MCF 10A (cell line): ENCODE results near the gene ZFP36L2. TPM values are rescaled to one million over a fixed set of nuclear protein-coding genes. Genes with fewer than 3 reads are reported as not detected.

Source experiments
- BruUV-seq: library from RNA; stranded (reverse); fragments of 400-500 nt; replicated peaks from 2 replicates; lab custom pipeline; 2021; lab: Mats Ljungman, UMichigan
- CTCF ChIA-PET: fragments of 300-600 bp; sonication (Branson Sonifier 250); formaldehyde crosslinking; extraction: SDS; loops from one replicate; lab custom pipeline; 2021; ENCODE audit warnings: antibody characterized with exemption, inconsistent platforms; lab: Yijun Ruan, JAX
- POLR2A ChIA-PET: fragments of 300-600, 350-650 bp; sonication (Branson Sonifier 250); formaldehyde crosslinking; extraction: SDS; loops from one replicate; lab custom pipeline; 2020; ENCODE audit warnings: antibody characterized with exemption, inconsistent platforms; lab: Yijun Ruan, JAX
- DNase-seq: peaks from one replicate; pipeline ENCODE4 v3.0.0-alpha.2; 2018; ENCODE audit not compliant: unreplicated experiment
- H3K27ac Mint-ChIP-seq: one replicate; pipeline ENCODE4 v1.8.0; 2022; ENCODE audit warnings: mild to moderate bottlenecking, low read depth, mixed read lengths; ENCODE audit not compliant: unreplicated experiment
- H3K27me3 Mint-ChIP-seq: one replicate; pipeline ENCODE4 v1.8.0; 2022; ENCODE audit warnings: mixed read lengths; ENCODE audit not compliant: insufficient read depth, unreplicated experiment
- H3K36me3 Mint-ChIP-seq: one replicate; pipeline ENCODE4 v1.8.0; 2022; ENCODE audit warnings: mild to moderate bottlenecking, moderate library complexity, mixed read lengths; ENCODE audit not compliant: insufficient read depth, unreplicated experiment
- H3K4me1 Mint-ChIP-seq: one replicate; pipeline ENCODE4 v1.8.0; 2022; ENCODE audit warnings: mixed read lengths; ENCODE audit not compliant: insufficient read depth, unreplicated experiment
- H3K4me3 Mint-ChIP-seq: one replicate; pipeline ENCODE4 v1.8.0; 2022; ENCODE audit warnings: mild to moderate bottlenecking, moderate library complexity, mixed read lengths; ENCODE audit not compliant: unreplicated experiment
- H3K9me3 Mint-ChIP-seq: one replicate; pipeline ENCODE4 v1.8.0; 2022; ENCODE audit warnings: mixed read lengths; ENCODE audit not compliant: unreplicated experiment
- CTCF ChIP-seq: fragments of 200-600 bp; IDR thresholded peaks from one replicate; pipeline ENCODE4 v1.8.0; 2022; ENCODE audit warnings: antibody characterized with exemption, mild to moderate bottlenecking; ENCODE audit not compliant: unreplicated experiment
- intact Hi-C: fragments of 100-400 bp; cut with micrococcal nuclease; formaldehyde crosslinking; loops from 2 replicates; pipeline ENCODE4 v1.14.1; 2022
- total RNA-seq: library from RNA; stranded (reverse); gene quantifications from 2 replicates; pipeline ENCODE4 v1.2.3, GENCODE V29; 2022

Gene ZFP36L2
- total RNA-seq, 1 experiment from 2014 or later = 162 TPM

GRCh38 chr2:43258547-43259156, 32.2 kb upstream of the ZFP36L2 start:
- no peak for TF ChIP-seq CTCF
- DNase-seq = no peak
- Mint-ChIP-seq H3K36me3 (peaks cover 26% of the 10 kb centered on the region), H3K4me3 (no peak overlapping the region), H3K9me3 (no peaks in the 10 kb centered on the region), H3K4me1 (no peaks in the 10 kb centered on the region), H3K27ac (no peak overlapping the region), H3K27me3 (no peaks in the 10 kb centered on the region)
- ChIA-PET POLR2A (interaction anchor here (1.2 kb wide), 1 partner anchor 31 kb away, joined by 3 read pairs; no protein-coding TSS in a partner anchor), CTCF (interaction anchor here (0.5 to 0.8 kb wide), 5 partner anchors 23 to 357 kb away, joined by 3 read pairs; no protein-coding TSS in a partner anchor)
- intact Hi-C loops = no loop called here
- no TSS peak for BruUV-seq

GRCh38 chr2:43255296-43255910, 29.0 kb upstream of the ZFP36L2 start:
- intact Hi-C loops = no loop called here
- no peaks in the 10 kb centered on the region for H3K9me3 Mint-ChIP-seq
- no peaks in the 10 kb centered on the region for H3K27me3 Mint-ChIP-seq
- DNase-seq = no peak
- no peaks in the 10 kb centered on the region for H3K4me1 Mint-ChIP-seq
- no peak overlapping the region for H3K27ac Mint-ChIP-seq
- ChIA-PET CTCF (interaction anchor here (1.3 kb wide), 1 partner anchor 26 kb away, joined by 4 read pairs; no protein-coding TSS in a partner anchor), POLR2A (no interaction called here)
- TF ChIP-seq CTCF = no peak
- H3K4me3 Mint-ChIP-seq = no peak overlapping the region
- peaks cover 20% of the 10 kb centered on the region for H3K36me3 Mint-ChIP-seq
- no TSS peak for BruUV-seq

GRCh38 chr2:43254331-43254730, 27.9 kb upstream of the ZFP36L2 start:
- H3K9me3 Mint-ChIP-seq = no peaks in the 10 kb centered on the region
- no TSS peak for BruUV-seq
- POLR2A ChIA-PET = no interaction called here
- no peak for TF ChIP-seq CTCF
- H3K4me1 Mint-ChIP-seq = no peaks in the 10 kb centered on the region
- peaks cover 14% of the 10 kb centered on the region for H3K36me3 Mint-ChIP-seq
- no peak overlapping the region for H3K27ac Mint-ChIP-seq
- intact Hi-C loops = no loop called here
- H3K4me3 Mint-ChIP-seq = no peak overlapping the region
- no peaks in the 10 kb centered on the region for H3K27me3 Mint-ChIP-seq
- CTCF ChIA-PET = interaction anchor here (0.6 to 1.7 kb wide), 2 partner anchors 15 to 21 kb away, joined by 3 to 4 read pairs; no protein-coding TSS in a partner anchor
- no peak for DNase-seq

- H3K4me3 Mint-ChIP-seq = no peak overlapping the region
- POLR2A ChIA-PET = interaction anchor here (0.7 to 0.8 kb wide), 2 partner anchors 204 to 355 kb away, joined by 3 read pairs; no protein-coding TSS in a partner anchor
- no peaks in the 10 kb centered on the region for H3K9me3 Mint-ChIP-seq
Observed at GRCh38 chr2:43251171-43251731, 24.8 kb upstream of the ZFP36L2 start.

More at GRCh38 chr2:43251171-43251731, 24.8 kb upstream of the ZFP36L2 start:
- BruUV-seq = no TSS peak
- Mint-ChIP-seq H3K36me3 (peaks cover 13% of the 10 kb centered on the region), H3K27me3 (no peaks in the 10 kb centered on the region), H3K4me1 (no peaks in the 10 kb centered on the region), H3K27ac (no peak overlapping the region)
- TF ChIP-seq CTCF = no peak
- intact Hi-C loops = no loop called here
- CTCF ChIA-PET = interaction anchor here (1.0 to 1.1 kb wide), 2 partner anchors 9 to 22 kb away, joined by 3 to 6 read pairs; no protein-coding TSS in a partner anchor
- DNase-seq = no peak
